Measurements from ENCODE around the gene RSBN1. TPM values are rescaled to one million over a fixed set of nuclear protein-coding genes. Genes with fewer than 3 reads are reported as not detected.

The RSBN1 gene
- total and polyA plus RNA-seq, 9 of the 15 experiments (the other 6 are each of a cell fraction or from before 2014, with no cell fraction given) = 4.5 to 24.3 (median 13.0) TPM

DNA sequence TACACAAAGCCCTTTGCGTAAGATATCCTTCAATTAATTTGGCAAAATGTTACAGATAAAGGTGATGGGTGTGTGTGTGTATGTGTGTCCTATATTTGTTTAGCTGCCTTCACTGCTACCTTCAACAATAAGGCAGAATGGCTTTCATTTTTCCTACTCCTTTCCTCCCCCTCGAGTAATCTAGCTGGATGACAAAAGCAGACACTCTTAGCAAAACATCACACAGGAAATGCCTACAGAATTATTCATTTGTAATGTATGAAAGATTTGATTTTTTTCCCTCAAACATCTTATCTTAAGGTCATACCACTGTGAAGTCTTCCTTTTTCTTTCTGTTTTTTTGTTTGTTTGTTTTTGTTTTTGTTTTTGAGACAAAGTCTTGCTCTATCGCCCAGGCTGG, 48.6 kb upstream of the RSBN1 start:
- no peaks in the 10 kb centered on the region for H3K9me3 ChIP-seq (replicated peaks; ENCODE audit: control insufficient read depth, insufficient read depth, low read depth, low read length)
- no TSS peak for BruUV-seq (replicated peaks)
- peak overlapping the region; percentile 25 for H2AFZ ChIP-seq (ENCODE audit: low read depth, low read length)
- DNase-seq (ENCODE audit: extremely low read depth in 1 of 4, low spot score in 3 of 4) (no peak), FAIRE-seq (no peak), ATAC-seq (no peak)
- no peaks in the 10 kb centered on the region for H3K36me3 ChIP-seq (ENCODE audit: control insufficient read depth, insufficient read depth, low read length)
- H3K79me2 ChIP-seq (ENCODE audit: control insufficient read depth, insufficient read depth, low read length) = no peaks in the 10 kb centered on the region
- ChIA-PET POLR2A (interaction anchor here (0.7 to 1.7 kb wide), 6 partner anchors 8 to 44 kb away, joined by 3 to 7 read pairs (median 4); no protein-coding TSS in a partner anchor), CTCF (ENCODE audit: low intra/inter-chr PET ratio) (no interaction called here)
- in situ Hi-C loops (cut with MboI) = no loop called here
- TF ChIP-seq KHSRP (IDR thresholded peaks at IDR 0.05) = no peak
- no peak for TF ChIP-seq OTX1 (CRISPR knock-in tag; IDR thresholded peaks at IDR 0.05)
- no peak for TF ChIP-seq MYNN (IDR thresholded peaks at IDR 0.05)
- no peak for TF ChIP-seq MYNN (CRISPR knock-in tag; IDR thresholded peaks at IDR 0.05)
- TF ChIP-seq, protein P1, sequence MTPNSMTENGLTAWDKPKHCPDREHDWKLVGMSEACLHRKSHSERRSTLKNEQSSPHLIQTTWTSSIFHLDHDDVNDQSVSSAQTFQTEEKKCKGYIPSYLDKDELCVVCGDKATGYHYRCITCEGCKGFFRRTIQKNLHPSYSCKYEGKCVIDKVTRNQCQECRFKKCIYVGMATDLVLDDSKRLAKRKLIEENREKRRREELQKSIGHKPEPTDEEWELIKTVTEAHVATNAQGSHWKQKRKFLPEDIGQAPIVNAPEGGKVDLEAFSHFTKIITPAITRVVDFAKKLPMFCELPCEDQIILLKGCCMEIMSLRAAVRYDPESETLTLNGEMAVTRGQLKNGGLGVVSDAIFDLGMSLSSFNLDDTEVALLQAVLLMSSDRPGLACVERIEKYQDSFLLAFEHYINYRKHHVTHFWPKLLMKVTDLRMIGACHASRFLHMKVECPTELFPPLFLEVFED (CRISPR knock-in tag; conservative IDR thresholded peaks at IDR 0.05) = no peak
- no peaks in the 10 kb centered on the region for H4K20me1 ChIP-seq (replicated peaks; ENCODE audit: control insufficient read depth, insufficient read depth, low read length)
- intact Hi-C loops (cut with micrococcal nuclease) = no loop called here
- H3K4me1 ChIP-seq (replicated peaks in 1 of 2; ENCODE audit: control insufficient read depth in 2 of 2, insufficient read depth in 2 of 2, low read length in 2 of 2) = peaks cover 4 to 13% of the 10 kb centered on the region in 2 experiments; a peak in 3 of 5 replicates
- no peak overlapping the region for H3K9ac ChIP-seq (ENCODE audit: insufficient read depth in 1 of 2, low read depth in 2 of 2, low read length in 2 of 2)
- no peaks in the 10 kb centered on the region for H3K9me1 ChIP-seq (ENCODE audit: control insufficient read depth, insufficient read depth, low read length)
- H3K27me3 ChIP-seq (ENCODE audit: control insufficient read depth in 2 of 2, insufficient read depth in 2 of 2, low read length in 2 of 2) = no peaks in the 10 kb centered on the region
- H3K4me2 ChIP-seq (ENCODE audit: insufficient read depth, low read length) = no peak overlapping the region
- H3K4me3 ChIP-seq = no peak overlapping the region
- no peak overlapping the region for H3K27ac ChIP-seq (ENCODE audit: extremely low read depth, low read depth, low read length)
- WGBS (ENCODE audit: insufficient coverage, low coverage, missing lambda C conversion rate) = 50% methylated on average over 3 of the region's 3 CpGs
